HG02840 (cell line): ENCODE data around the gene HOMER1.
A peak's percentile ranks its signal among the peaks of the same experiment; 100 is the strongest.

Experiments
- ATAC-seq: cut with Tn5 transposase; IDR thresholded peaks from one replicate; pipeline ENCODE4 v1.9.1; 2021; ENCODE audit warnings: mild to moderate bottlenecking, moderate library complexity, moderate number of reproducible peaks; ENCODE audit not compliant: unreplicated experiment, low FRiP score

The HOMER1 gene

DNA sequence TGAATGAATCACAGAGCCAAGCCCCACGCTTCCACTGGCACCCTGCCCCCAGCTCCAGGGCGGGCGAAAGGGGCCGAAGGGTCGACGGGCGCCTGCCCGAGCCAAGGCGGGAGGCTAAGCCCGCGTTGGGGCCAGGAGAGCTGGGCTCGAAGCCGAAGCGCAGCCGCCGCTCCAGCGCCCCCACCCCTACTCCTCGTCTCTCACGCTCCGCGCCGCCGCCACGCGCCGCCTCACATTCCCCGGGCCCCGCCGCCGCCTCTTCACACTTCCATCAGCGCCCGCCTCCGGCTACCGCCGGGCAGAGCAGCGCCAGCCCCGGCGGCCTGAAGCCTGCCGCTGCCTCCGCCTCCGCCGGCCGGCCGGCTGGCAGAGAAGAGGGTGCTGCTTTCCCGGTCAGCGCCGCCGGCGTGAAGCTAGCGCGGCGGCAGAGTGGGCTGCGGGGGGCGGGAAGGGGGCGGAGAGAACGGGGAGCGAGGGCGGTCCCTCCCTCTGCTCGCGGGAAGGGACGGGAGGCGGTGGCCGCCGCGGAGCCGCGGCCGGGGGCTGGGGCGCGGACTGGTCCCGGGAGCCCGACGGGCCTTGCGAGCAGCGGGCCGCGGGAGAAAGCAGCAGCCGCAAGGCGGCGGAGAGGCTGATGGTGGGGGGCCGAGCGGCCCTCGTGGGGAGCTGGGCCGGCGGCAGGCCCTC, at the start of gene HOMER1:
HOMER1 (minus strand) TSS at position 431 of the 687 bp plus-strand sequence. CDS start 1,360 bp downstream, outside the sequence.
- peak; percentile 60 for ATAC-seq

DNA sequence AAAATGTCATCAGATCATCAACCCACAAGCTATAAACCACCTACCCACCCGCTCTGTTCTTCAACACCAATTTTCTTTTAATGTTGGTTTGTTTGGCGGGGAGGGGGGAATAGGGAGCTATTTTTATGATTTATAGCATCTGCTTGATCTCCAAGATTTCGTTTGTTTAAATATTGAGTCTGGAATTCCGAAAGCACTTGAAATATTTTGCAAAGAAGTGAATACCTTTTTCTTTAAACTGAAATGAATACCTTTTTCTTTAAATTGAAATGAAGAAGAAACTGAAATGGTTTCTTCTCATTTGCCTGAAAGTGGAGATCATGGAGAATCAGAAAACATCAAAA, 49.3 kb upstream of the HOMER1 start:
- ATAC-seq, result no peak

DNA sequence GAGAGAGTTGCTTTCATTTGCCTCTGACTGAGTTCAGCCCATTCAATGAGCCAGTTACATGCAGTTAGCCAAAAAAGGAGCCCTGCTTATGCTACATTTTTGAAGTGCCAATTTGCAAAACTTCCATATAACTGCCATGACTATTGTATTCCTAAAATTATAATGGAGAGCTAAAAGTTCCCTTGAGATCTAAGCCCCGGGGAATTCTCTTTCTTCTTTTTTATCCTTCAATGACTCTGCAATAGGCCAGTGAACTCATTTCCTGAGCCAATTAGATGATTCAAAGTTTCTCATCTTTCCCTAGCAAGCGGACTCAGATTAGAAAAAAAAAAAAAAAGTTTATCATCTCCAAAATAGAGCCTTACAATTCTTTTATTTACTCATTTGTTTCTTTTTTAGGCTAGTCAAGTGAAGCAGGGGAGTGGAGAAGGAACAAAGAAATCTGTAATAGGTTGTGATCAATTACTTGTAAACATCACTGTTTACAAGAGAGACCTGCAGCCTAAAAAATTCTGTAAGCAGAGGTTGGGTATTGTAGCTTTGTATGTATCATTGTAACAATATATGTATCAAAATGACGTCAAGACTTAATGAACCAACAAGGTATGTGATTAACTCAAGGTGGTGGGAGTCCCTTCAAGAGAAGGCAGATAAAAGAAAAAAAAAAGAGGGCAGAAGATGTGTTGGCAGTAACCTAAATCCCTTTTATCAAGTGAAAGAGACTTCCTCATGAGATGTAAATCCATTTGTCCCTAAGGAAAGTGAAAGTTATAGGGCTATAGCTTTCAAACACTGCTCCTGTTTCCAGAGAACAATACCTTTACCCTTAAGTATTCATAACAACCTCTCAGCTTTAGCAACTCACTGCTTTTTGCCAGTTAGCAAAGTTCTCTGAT, 48.7 kb upstream of the HOMER1 start:
- no peak for ATAC-seq

GRCh38 chr5:79561525-79561893, 47.6 kb upstream of the HOMER1 start:
- ATAC-seq, result no peak

GRCh38 chr5:79560771-79561524, 47.0 kb upstream of the HOMER1 start:
- ATAC-seq, result no peak

DNA sequence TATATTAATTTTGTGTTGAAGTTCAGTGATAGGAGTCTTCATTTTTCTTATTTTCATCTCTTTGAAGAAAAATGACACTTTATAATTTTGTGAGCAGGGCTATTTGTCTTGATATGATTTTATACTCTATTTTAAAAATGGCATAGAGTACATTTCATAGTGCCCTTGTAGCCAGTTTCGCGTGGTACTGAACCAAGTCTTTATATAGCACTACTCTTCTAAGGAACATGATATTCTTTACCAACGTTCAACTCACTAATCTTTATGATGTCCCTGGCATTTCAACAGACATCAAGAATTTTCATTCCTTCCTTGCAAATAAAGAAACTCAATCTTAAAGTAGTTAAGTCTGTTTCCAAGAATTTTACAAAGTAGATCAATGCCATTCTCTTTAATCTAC, 41.5 kb upstream of the HOMER1 start:
- no peak for ATAC-seq

GRCh38 chr5:79552984-79553383, 39.0 kb upstream of the HOMER1 start:
- no peak for ATAC-seq

DNA sequence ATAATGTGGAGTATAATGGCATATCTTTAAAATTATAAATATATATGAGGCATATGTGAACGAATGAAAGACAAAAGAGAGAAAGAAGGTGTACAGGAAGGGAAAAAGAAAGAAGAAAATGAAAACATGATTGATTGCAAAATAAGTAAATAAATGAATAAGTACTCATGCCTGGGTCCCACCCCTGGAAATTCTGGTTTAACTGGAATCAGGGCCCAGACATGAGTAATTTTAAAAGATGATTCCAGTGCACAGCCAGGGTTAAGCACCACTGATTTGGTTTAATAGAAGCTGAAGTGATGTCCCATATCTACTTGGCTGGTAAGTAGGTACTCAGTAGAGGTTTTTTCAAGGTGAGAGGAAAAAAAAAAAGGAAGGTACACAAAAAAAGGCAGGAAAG, 34.0 kb upstream of the HOMER1 start:
- ATAC-seq, result no peak

GRCh38 chr5:79547429-79547822, 33.5 kb upstream of the HOMER1 start:
- ATAC-seq, result no peak

DNA sequence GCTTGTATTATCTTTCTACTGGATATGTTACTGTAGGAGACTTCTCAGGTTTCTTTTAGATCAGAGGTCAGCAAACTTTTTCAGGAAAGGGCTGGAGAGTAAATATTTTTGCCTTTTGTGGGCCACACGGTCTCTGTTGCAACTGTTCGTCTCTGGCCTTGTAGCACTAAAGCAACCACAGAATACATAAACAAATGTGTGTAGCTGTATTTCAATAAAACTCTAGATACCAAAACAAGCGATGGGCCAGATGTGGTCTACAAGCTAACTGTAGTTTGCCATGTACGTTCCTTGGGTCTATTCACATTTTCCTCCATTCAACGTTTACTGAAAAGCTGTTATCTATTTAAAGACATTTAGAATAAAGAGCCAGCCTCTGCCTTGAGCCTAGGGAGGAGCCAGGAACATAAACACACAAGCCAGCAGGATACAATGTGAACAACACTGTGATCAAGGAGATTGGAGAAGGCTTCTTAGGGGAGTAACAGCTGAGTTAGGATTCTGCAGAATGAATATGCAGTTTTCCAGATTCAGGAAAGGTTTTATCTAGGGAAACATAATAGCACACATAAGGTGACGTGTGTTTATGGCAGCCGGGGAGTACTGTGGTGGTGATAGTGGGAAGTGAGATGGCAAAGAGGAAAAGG, 33.0 kb upstream of the HOMER1 start:
- no peak for ATAC-seq

- ATAC-seq, result no peak
These were observed 30.2 kb upstream of the HOMER1 start for GRCh38 chr5:79544131-79544530.

GRCh38 chr5:79540939-79541338, 27.0 kb upstream of the HOMER1 start:
- no peak for ATAC-seq

DNA sequence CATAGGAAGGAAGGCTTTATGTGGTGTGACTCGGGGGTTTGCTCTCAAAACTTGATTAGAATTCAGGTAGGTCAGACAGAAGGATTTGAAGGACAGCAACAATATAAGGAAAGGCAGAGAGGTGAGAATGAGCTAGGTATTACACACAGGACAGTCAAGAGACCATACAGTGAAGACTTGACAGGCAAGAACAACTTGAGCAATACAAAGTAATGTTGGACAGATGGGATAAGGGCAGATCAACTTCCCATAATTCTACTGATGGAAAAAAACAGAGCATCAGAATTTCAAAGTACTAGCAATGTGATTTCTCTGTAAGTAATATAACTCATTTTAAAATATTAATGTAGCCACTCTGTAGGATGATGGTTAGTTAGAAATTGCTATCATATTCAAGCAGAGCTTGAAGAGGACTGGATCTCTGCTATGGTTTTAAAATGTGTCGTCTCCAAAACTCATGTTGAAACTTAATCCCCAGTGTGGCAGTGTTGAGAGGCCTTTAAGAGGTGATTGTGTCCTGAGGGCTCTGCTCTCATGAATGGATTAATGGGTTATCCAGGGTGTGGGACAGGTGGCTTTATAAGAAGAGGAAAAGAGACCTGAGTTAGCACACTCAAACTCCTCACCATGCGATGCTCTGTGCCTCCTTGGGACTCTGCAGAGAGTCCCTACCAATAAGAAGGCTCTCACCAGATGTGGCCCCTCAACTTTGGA, 22.4 kb upstream of the HOMER1 start:
- ATAC-seq, result no peak

DNA sequence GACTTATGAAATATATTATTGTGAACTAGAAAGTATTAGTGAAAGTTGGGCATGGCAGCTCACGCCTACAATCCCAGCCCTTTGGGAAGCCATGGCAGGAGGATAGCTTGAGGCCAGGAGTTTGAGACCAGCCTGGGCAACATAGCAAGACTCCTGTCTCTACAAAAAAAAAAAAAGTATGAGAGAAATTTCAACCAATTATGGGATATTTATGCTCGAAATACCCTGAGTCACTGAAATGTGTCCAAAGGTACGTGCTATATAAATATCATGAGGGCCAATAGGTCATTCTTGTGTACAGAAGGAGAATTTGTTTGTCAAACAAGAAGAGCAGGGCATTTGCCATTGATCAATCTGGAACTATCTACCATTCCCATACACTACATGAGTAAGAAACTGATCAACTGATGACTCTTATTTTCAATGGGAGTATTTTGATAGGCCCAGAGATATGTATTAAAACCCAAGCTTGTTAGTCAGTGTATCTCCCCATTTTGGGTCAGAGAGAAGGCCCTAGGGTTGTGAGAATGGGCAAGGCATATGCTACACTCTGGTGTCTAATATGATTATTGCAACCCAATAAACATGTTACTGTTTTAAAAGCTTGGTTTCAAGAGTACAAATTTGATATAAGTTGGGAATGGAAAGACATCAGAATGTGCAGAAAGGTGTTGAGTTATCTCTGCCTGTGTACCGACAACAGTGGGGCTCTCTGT, 21.7 kb upstream of the HOMER1 start:
- ATAC-seq, result no peak

DNA sequence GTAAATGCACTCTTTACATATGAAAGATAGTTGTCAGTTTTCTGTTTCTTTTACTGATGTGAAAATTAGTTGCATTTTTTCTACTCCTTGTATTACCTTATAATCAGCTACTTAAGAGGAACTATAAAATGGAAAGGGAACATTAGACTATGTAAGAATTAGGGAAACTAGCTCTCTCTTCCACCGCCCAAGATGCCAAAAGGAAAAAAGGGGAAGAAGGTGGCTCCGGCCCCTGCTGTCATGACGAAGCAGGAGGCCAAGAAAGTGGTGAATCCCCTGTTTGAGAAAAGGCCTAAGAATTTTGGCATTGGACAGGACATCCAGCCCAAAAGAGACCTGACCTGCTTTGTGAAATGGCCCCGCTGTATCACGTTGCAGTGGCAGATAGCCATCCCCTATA, 15.2 kb upstream of the HOMER1 start:
- ATAC-seq, result no peak

DNA sequence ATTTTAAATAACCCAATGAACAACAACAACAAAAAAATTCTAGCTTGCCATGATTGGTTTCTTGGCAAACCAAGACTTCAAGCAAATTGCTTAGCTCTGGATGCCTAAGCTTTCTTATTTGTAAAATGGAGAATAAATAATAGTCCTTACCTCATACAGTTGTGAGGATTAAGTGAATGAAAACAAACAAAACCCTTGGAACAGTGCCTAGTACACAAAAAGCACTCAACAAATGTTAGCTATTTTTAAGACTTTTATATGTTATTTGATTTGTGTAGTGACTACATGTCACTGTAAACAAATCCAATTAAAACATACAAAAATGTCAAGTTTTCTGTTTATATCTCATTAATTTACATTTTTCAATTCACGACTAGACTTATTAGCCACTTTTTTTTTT, 13.5 kb upstream of the HOMER1 start:
- ATAC-seq, result no peak

GRCh38 chr5:79526928-79527327, 13.0 kb upstream of the HOMER1 start:
- no peak for ATAC-seq

DNA sequence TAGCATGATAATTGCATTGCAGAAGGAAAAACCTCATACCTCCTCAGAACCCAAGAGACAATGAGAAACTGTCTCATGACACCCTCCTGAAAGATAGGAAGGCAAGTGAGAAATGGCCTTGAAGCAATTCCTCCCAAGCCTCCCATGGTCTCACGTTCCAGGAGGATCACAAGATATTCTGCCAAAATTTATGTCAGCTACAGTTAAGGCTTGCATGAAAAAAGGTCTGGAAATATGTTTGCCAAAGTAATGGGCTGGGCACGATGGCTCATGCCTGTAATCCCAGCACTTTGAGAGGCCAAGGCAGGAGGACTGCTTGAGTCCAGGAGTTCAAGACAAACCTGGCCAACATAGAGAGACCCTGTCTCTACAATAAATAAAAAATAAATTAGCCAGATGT, 12.6 kb upstream of the HOMER1 start:
- no peak for ATAC-seq

DNA sequence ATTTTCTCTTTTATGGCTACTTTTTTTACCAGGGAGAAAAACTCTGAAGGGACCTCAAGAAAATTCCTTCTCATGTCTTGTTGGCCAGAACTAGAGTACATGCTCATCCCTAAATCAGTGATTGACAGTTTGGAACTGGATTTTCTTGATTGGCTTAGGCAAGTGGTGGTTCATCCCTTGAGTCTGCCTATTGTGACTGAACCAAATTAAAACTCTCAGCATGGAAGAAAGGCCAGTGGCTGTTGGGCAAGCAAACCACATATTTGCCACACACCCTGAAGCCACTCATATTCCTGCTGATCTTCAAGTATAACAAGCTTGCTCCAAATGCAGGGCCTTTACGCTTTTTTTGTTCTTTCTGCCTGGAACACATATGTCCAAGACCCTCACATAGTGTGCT, 7.2 kb upstream of the HOMER1 start:
- ATAC-seq, result no peak

DNA sequence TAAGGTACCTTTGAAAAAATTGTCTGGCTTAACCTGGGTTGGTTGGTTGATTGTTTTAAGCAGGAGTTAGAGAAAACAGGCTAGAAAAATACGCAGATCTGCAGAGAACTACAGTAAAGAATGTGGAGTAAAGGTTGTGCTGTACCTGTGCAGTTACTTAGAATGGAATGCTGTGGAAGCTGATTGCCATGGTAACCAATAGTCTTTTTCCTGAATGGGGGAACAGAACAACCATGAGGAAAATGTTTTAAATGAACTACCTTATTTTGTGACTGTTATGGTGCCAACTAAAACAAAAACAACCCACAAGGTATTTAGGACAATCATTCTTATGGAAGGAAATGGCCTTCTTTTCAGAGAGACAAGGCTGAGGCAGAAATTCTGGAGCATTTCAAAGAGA, 4.8 kb upstream of the HOMER1 start:
- no peak for ATAC-seq
